ENCODE results near the gene ASIC2.

ASIC2 gene

GRCh38 chr17:33192951-33193911 lies 99.9 kb downstream of the ASIC2 start:
- Histone ChIP-seq H4K20me1 (ENCODE audit: low read depth, low read length) (no peaks in the 10 kb centered on the region), H3K4me2 (ENCODE audit: low read depth, low read length, poor library complexity, severe bottlenecking) (no peak overlapping the region), H3K4me3 (ENCODE audit: insufficient read depth, low read length, poor library complexity, severe bottlenecking) (no peak overlapping the region), H3K9me3 (ENCODE audit: insufficient read depth, low read length) (no peaks in the 10 kb centered on the region), H3K79me2 (ENCODE audit: insufficient read depth, low read length) (no peaks in the 10 kb centered on the region), H3K9ac (ENCODE audit: low read length) (no peak overlapping the region), H3K36me3 (ENCODE audit: low read length) (no peaks in the 10 kb centered on the region), H3K27ac (ENCODE audit: low read depth, low read length) (no peak overlapping the region), H3F3A (ENCODE audit: insufficient read depth) (no peaks in the 10 kb centered on the region), H3K9me2 (replicated peaks; ENCODE audit: insufficient read depth, low read length) (no peaks in the 10 kb centered on the region), H3K27me3 (ENCODE audit: low read length) (no peaks in the 10 kb centered on the region), H2AFZ (ENCODE audit: low read depth, low read length, severe bottlenecking) (no peak overlapping the region)
- TF ChIP-seq EZH2phosphoT487 (conservative IDR thresholded peaks at IDR 0.05; ENCODE audit: low read length) (no peak), CTCF (IDR thresholded peaks at IDR 0.05; ENCODE audit: insufficient read depth, low read length, poor library complexity, severe bottlenecking) (no peak)

GRCh38 chr17:33183487-33184026 lies 109.5 kb downstream of the ASIC2 start:
- H3K79me2 ChIP-seq (ENCODE audit: insufficient read depth, low read length), result no peaks in the 10 kb centered on the region
- H2AFZ ChIP-seq (ENCODE audit: low read depth, low read length, severe bottlenecking), result no peak overlapping the region
- no peaks in the 10 kb centered on the region for H3K9me2 ChIP-seq (replicated peaks; ENCODE audit: insufficient read depth, low read length)
- H3K4me3 ChIP-seq (ENCODE audit: insufficient read depth, low read length, poor library complexity, severe bottlenecking), result no peak overlapping the region
- H3K9me3 ChIP-seq (ENCODE audit: insufficient read depth, low read length), result no peaks in the 10 kb centered on the region
- H4K20me1 ChIP-seq (ENCODE audit: low read depth, low read length), result no peaks in the 10 kb centered on the region
- H3F3A ChIP-seq (ENCODE audit: insufficient read depth), result no peaks in the 10 kb centered on the region
- no peak overlapping the region for H3K9ac ChIP-seq (ENCODE audit: low read length)
- no peak overlapping the region for H3K4me2 ChIP-seq (ENCODE audit: low read depth, low read length, poor library complexity, severe bottlenecking)
- TF ChIP-seq CTCF (IDR thresholded peaks at IDR 0.05; ENCODE audit: insufficient read depth, low read length, poor library complexity, severe bottlenecking) (no peak), EZH2phosphoT487 (conservative IDR thresholded peaks at IDR 0.05; ENCODE audit: low read length) (no peak)
- H3K27ac ChIP-seq (ENCODE audit: low read depth, low read length), result no peak overlapping the region
- H3K27me3 ChIP-seq (ENCODE audit: low read length), result no peaks in the 10 kb centered on the region
- no peaks in the 10 kb centered on the region for H3K36me3 ChIP-seq (ENCODE audit: low read length)

- no peaks in the 10 kb centered on the region for H4K20me1 ChIP-seq (ENCODE audit: low read depth, low read length)
- no peak overlapping the region for H3K4me2 ChIP-seq (ENCODE audit: low read depth, low read length, poor library complexity, severe bottlenecking)
- H3K9me2 ChIP-seq (replicated peaks; ENCODE audit: insufficient read depth, low read length), result no peaks in the 10 kb centered on the region
- H2AFZ ChIP-seq (ENCODE audit: low read depth, low read length, severe bottlenecking), result no peak overlapping the region
- no peak overlapping the region for H3K4me3 ChIP-seq (ENCODE audit: insufficient read depth, low read length, poor library complexity, severe bottlenecking)
- H3K27ac ChIP-seq (ENCODE audit: low read depth, low read length), result no peak overlapping the region
- no peaks in the 10 kb centered on the region for H3K79me2 ChIP-seq (ENCODE audit: insufficient read depth, low read length)
- no peak for TF ChIP-seq CTCF (IDR thresholded peaks at IDR 0.05; ENCODE audit: insufficient read depth, low read length, poor library complexity, severe bottlenecking)
- H3K9ac ChIP-seq (ENCODE audit: low read length), result no peak overlapping the region
- no peaks in the 10 kb centered on the region for H3F3A ChIP-seq (ENCODE audit: insufficient read depth)
- no peaks in the 10 kb centered on the region for H3K27me3 ChIP-seq (ENCODE audit: low read length)
- no peaks in the 10 kb centered on the region for H3K36me3 ChIP-seq (ENCODE audit: low read length)
- no peaks in the 10 kb centered on the region for H3K9me3 ChIP-seq (ENCODE audit: insufficient read depth, low read length)
Observed at GRCh38 chr17:33179151-33179550, 113.9 kb downstream of the ASIC2 start.

Measured in SU-DHL-6 (cell line).